ENCODE data around the gene UMAD1. TPM values are rescaled to one million over a fixed set of nuclear protein-coding genes. Genes with fewer than 3 reads are reported as not detected.

Gene UMAD1
- total RNA-seq, 1 donor from 2014 or later, result 9.3 TPM

GRCh38 chr7:7785344-7785973 lies 144.9 kb downstream of the UMAD1 start:
- Histone ChIP-seq H3K79me2 (ENCODE audit: insufficient read depth, low read length) (no peaks in the 10 kb centered on the region), H4K20me1 (ENCODE audit: insufficient read depth, low read length) (no peaks in the 10 kb centered on the region), H3K4me2 (ENCODE audit: low read length) (no peak overlapping the region), H3K27ac (ENCODE audit: low read depth, low read length) (no peak overlapping the region), H3K4me1 (ENCODE audit: insufficient read depth, low read length) (no peaks in the 10 kb centered on the region), H3K9ac (ENCODE audit: low read length) (no peak overlapping the region), H3K36me3 (ENCODE audit: insufficient read depth, low read length) (no peaks in the 10 kb centered on the region), H2AFZ (ENCODE audit: low read depth, low read length) (no peak overlapping the region), H3K9me3 (ENCODE audit: insufficient read depth, low read depth, low read length) (no peaks in the 10 kb centered on the region), H3K4me3 (ENCODE audit: insufficient read depth, low read depth, low read length) (no peak overlapping the region), H3K27me3 (ENCODE audit: insufficient read depth, low read length) (no peaks in the 10 kb centered on the region)
- DNase-seq (ENCODE audit: low read depth) (no peak), FAIRE-seq (no peak)
- Mint-ChIP-seq H3K4me1 (ENCODE audit: low read depth, unreplicated experiment) (peaks cover 5% of the 10 kb centered on the region), H3K4me3 (ENCODE audit: unreplicated experiment) (no peak overlapping the region), H3K27ac (ENCODE audit: unreplicated experiment) (no peak overlapping the region), H3K9me3 (ENCODE audit: unreplicated experiment) (no peaks in the 10 kb centered on the region), H3K36me3 (ENCODE audit: low read depth, unreplicated experiment) (no peaks in the 10 kb centered on the region), H3K27me3 (ENCODE audit: low read depth, unreplicated experiment) (no peaks in the 10 kb centered on the region)
- TF ChIP-seq EZH2 (IDR thresholded peaks at IDR 0.05; ENCODE audit: insufficient read depth, low read length), result no peak
- no peak for TF ChIP-seq CTCF (IDR thresholded peaks at IDR 0.05; ENCODE audit: insufficient read depth, low read depth, low read length)

GRCh38 chr7:7786595-7786994 lies 146.0 kb downstream of the UMAD1 start:
- Mint-ChIP-seq H3K9me3 (ENCODE audit: unreplicated experiment) (no peaks in the 10 kb centered on the region), H3K36me3 (ENCODE audit: low read depth, unreplicated experiment) (peaks cover 2% of the 10 kb centered on the region), H3K27ac (ENCODE audit: unreplicated experiment) (no peak overlapping the region), H3K4me3 (ENCODE audit: unreplicated experiment) (no peak overlapping the region), H3K4me1 (ENCODE audit: low read depth, unreplicated experiment) (peaks cover 5% of the 10 kb centered on the region), H3K27me3 (ENCODE audit: low read depth, unreplicated experiment) (no peaks in the 10 kb centered on the region)
- Histone ChIP-seq H3K36me3 (ENCODE audit: insufficient read depth, low read length) (no peaks in the 10 kb centered on the region), H3K79me2 (ENCODE audit: insufficient read depth, low read length) (no peaks in the 10 kb centered on the region), H3K4me1 (ENCODE audit: insufficient read depth, low read length) (no peaks in the 10 kb centered on the region), H3K27me3 (ENCODE audit: insufficient read depth, low read length) (no peaks in the 10 kb centered on the region), H3K9me3 (ENCODE audit: insufficient read depth, low read depth, low read length) (no peaks in the 10 kb centered on the region), H3K9ac (ENCODE audit: low read length) (no peak overlapping the region), H3K4me3 (ENCODE audit: insufficient read depth, low read depth, low read length) (no peak overlapping the region), H3K4me2 (ENCODE audit: low read length) (no peak overlapping the region), H4K20me1 (ENCODE audit: insufficient read depth, low read length) (no peaks in the 10 kb centered on the region), H2AFZ (ENCODE audit: low read depth, low read length) (no peak overlapping the region), H3K27ac (ENCODE audit: low read depth, low read length) (no peak overlapping the region)
- FAIRE-seq, result no peak
- no peak for DNase-seq (ENCODE audit: low read depth)
- TF ChIP-seq CTCF (IDR thresholded peaks at IDR 0.05; ENCODE audit: insufficient read depth, low read depth, low read length) (no peak), EZH2 (IDR thresholded peaks at IDR 0.05; ENCODE audit: insufficient read depth, low read length) (no peak)

- no peak overlapping the region for H3K4me3 ChIP-seq (ENCODE audit: insufficient read depth, low read depth, low read length)
- H4K20me1 ChIP-seq (ENCODE audit: insufficient read depth, low read length), result no peaks in the 10 kb centered on the region
- no peak overlapping the region for H3K27ac ChIP-seq (ENCODE audit: low read depth, low read length)
- H3K36me3 Mint-ChIP-seq (ENCODE audit: low read depth, unreplicated experiment), result peaks cover 2% of the 10 kb centered on the region
- H3K4me2 ChIP-seq (ENCODE audit: low read length), result no peak overlapping the region
- no peaks in the 10 kb centered on the region for H3K79me2 ChIP-seq (ENCODE audit: insufficient read depth, low read length)
- H3K36me3 ChIP-seq (ENCODE audit: insufficient read depth, low read length), result no peaks in the 10 kb centered on the region
- no peak overlapping the region for H2AFZ ChIP-seq (ENCODE audit: low read depth, low read length)
- H3K9me3 Mint-ChIP-seq (ENCODE audit: unreplicated experiment), result no peaks in the 10 kb centered on the region
- H3K4me1 ChIP-seq (ENCODE audit: insufficient read depth, low read length), result no peaks in the 10 kb centered on the region
- DNase-seq (ENCODE audit: low read depth), result no peak
- H3K27me3 ChIP-seq (ENCODE audit: insufficient read depth, low read length), result no peaks in the 10 kb centered on the region
- H3K27me3 Mint-ChIP-seq (ENCODE audit: low read depth, unreplicated experiment), result no peaks in the 10 kb centered on the region
- H3K4me3 Mint-ChIP-seq (ENCODE audit: unreplicated experiment), result no peak overlapping the region
- no peak overlapping the region for H3K9ac ChIP-seq (ENCODE audit: low read length)
- no peak overlapping the region for H3K27ac Mint-ChIP-seq (ENCODE audit: unreplicated experiment)
- TF ChIP-seq CTCF (IDR thresholded peaks at IDR 0.05; ENCODE audit: insufficient read depth, low read depth, low read length) (no peak), EZH2 (IDR thresholded peaks at IDR 0.05; ENCODE audit: insufficient read depth, low read length) (no peak)
- no peak for FAIRE-seq
- H3K9me3 ChIP-seq (ENCODE audit: insufficient read depth, low read depth, low read length), result no peaks in the 10 kb centered on the region
- peaks cover 10% of the 10 kb centered on the region for H3K4me1 Mint-ChIP-seq (ENCODE audit: low read depth, unreplicated experiment)
Measured at GRCh38 chr7:7789551-7789988, 149.0 kb downstream of the UMAD1 start.
